Karpas-422 (cell line): Measurements from ENCODE around the gene PLXNA2. TPM values are rescaled to one million over a fixed set of nuclear protein-coding genes. Genes with fewer than 3 reads are reported as not detected.

Experiments used
- DNase-seq: peaks from one replicate; pipeline ENCODE4 v3.0.0-alpha.2; 2015
- H2AFZ ChIP-seq: fragments of 200-600 bp; sonication (generic); 2 replicates; pipeline ENCODE4 v1.6.1; 2014; ENCODE audit warnings: antibody characterized with exemption, low read length, mixed read lengths
- H3K27ac ChIP-seq: fragments of 200-600 bp; sonication (generic); 2 replicates; pipeline ENCODE4 v1.5.1; 2014; ENCODE audit warnings: mild to moderate bottlenecking, low read length, moderate library complexity
- H3K27me3 ChIP-seq: fragments of 200-600 bp; sonication (generic); 2 replicates; pipeline ENCODE4 v1.6.1; 2014; ENCODE audit warnings: low read length, mixed read lengths
- H3K36me3 ChIP-seq: fragments of 200-600 bp; sonication (generic); 2 replicates; pipeline ENCODE4 v1.6.1; 2014; ENCODE audit warnings: low read length, mixed read lengths; ENCODE audit not compliant: insufficient read depth
- H3K4me1 ChIP-seq: fragments of 200-600 bp; sonication (generic); 2 replicates; pipeline ENCODE4 v1.6.1; 2014; ENCODE audit warnings: mild to moderate bottlenecking, low read length, mixed read lengths
- H3K4me2 ChIP-seq: fragments of 200-600 bp; sonication (generic); 2 replicates; pipeline ENCODE4 v1.6.1; 2014; ENCODE audit warnings: low read length, low read depth, mild to moderate bottlenecking; ENCODE audit not compliant: poor library complexity, severe bottlenecking
- H3K4me3 ChIP-seq: fragments of 200-600 bp; sonication (generic); 2 replicates; pipeline ENCODE4 v1.5.1; 2014; ENCODE audit warnings: mild to moderate bottlenecking, antibody characterized with exemption, low read length, mixed read lengths
- H3K79me2 ChIP-seq: fragments of 200-600 bp; sonication (generic); 2 replicates; pipeline ENCODE4 v1.6.1; 2014; ENCODE audit warnings: mild to moderate bottlenecking, low read length, mixed read lengths
- H3K9ac ChIP-seq: fragments of 200-600 bp; sonication (generic); 2 replicates; pipeline ENCODE4 v1.6.0; 2014; ENCODE audit warnings: low read length
- H3K9me2 ChIP-seq: fragments of 200-600 bp; sonication (generic), shearing (Covaris generic); replicated peaks from 2 replicates; pipeline ENCODE4 v1.6.0; 2014; ENCODE audit warnings: mild to moderate bottlenecking, low read length, moderate library complexity; ENCODE audit not compliant: insufficient read depth
- H3K9me3 ChIP-seq: fragments of 300-700, 200-600 bp; sonication (generic); 2 replicates; pipeline ENCODE4 v1.6.1; 2014; ENCODE audit warnings: low read length, mixed read lengths
- H4K20me1 ChIP-seq: fragments of 200-600 bp; sonication (generic); 2 replicates; pipeline ENCODE4 v1.6.1; 2014; ENCODE audit warnings: mild to moderate bottlenecking, antibody characterized with exemption, low read length, low read depth; ENCODE audit not compliant: insufficient read depth
- total RNA-seq: library from RNA; depleted of rRNA; stranded (reverse); fragments of >200 nt; shearing (Covaris generic); gene quantifications from 2 replicates; pipeline ENCODE4 v1.2.3, GENCODE V29; 2014; ENCODE audit warnings: low replicate concordance

Gene PLXNA2
- total RNA-seq, 1 experiment from 2014 or later: not detected

- H3K9me2 ChIP-seq: no peaks in the 10 kb centered on the region
- H3K27ac ChIP-seq: no peak overlapping the region
- H3K9me3 ChIP-seq: no peaks in the 10 kb centered on the region
- H4K20me1 ChIP-seq: no peaks in the 10 kb centered on the region
- H3K27me3 ChIP-seq: 0 out of 2 replicates have a peak, but pooled peaks cover 2% of the 10 kb centered on the region
- H3K79me2 ChIP-seq: no peaks in the 10 kb centered on the region
- H3K9ac ChIP-seq: no peak overlapping the region
- H3K4me2 ChIP-seq: no peak overlapping the region
- no peaks in the 10 kb centered on the region for H3K36me3 ChIP-seq
- H3K4me1 ChIP-seq: peaks cover 16% of the 10 kb centered on the region
- no peak for DNase-seq
- H3K4me3 ChIP-seq: no peak overlapping the region
- H2AFZ ChIP-seq: no peak overlapping the region
These were observed 2.7 kb downstream of the PLXNA2 start for GRCh38 chr1:208241512-208241911.

- Histone ChIP-seq H3K27ac (no peak overlapping the region), H3K9ac (no peak overlapping the region), H3K4me1 (peaks cover 16% of the 10 kb centered on the region), H3K4me3 (no peak overlapping the region), H3K9me2 (no peaks in the 10 kb centered on the region), H3K4me2 (no peak overlapping the region), H3K36me3 (no peaks in the 10 kb centered on the region), H3K27me3 (0 out of 2 replicates have a peak, but pooled peaks cover 2% of the 10 kb centered on the region), H4K20me1 (no peaks in the 10 kb centered on the region), H3K9me3 (no peaks in the 10 kb centered on the region), H3K79me2 (no peaks in the 10 kb centered on the region), H2AFZ (no peak overlapping the region)
- no peak for DNase-seq
These were observed 3.4 kb downstream of the PLXNA2 start for GRCh38 chr1:208240662-208241355.

- Histone ChIP-seq H3K9ac (no peak overlapping the region), H3K4me3 (no peak overlapping the region), H3K79me2 (no peaks in the 10 kb centered on the region), H2AFZ (no peak overlapping the region), H3K9me3 (no peaks in the 10 kb centered on the region), H3K36me3 (no peaks in the 10 kb centered on the region), H3K27ac (no peak overlapping the region), H3K4me1 (peaks cover 12% of the 10 kb centered on the region), H3K9me2 (no peaks in the 10 kb centered on the region), H3K27me3 (0 out of 2 replicates have a peak, but pooled peaks cover 2% of the 10 kb centered on the region), H3K4me2 (no peak overlapping the region), H4K20me1 (no peaks in the 10 kb centered on the region)
- no peak for DNase-seq
These were observed 4.5 kb downstream of the PLXNA2 start for GRCh38 chr1:208239473-208240381.

GRCh38 chr1:208238710-208239472 is 5.3 kb downstream of the PLXNA2 start:
- Histone ChIP-seq H3K4me3 (no peak overlapping the region), H3K4me2 (no peak overlapping the region), H2AFZ (no peak overlapping the region), H4K20me1 (no peaks in the 10 kb centered on the region), H3K9me3 (no peaks in the 10 kb centered on the region), H3K27me3 (0 out of 2 replicates have a peak, but pooled peaks cover 2% of the 10 kb centered on the region), H3K27ac (no peak overlapping the region), H3K4me1 (peaks cover 5% of the 10 kb centered on the region), H3K9me2 (no peaks in the 10 kb centered on the region), H3K79me2 (no peaks in the 10 kb centered on the region), H3K9ac (no peak overlapping the region), H3K36me3 (no peaks in the 10 kb centered on the region)
- DNase-seq: peak; percentile 70

GRCh38 chr1:208237241-208237640 is 6.9 kb downstream of the PLXNA2 start:
- Histone ChIP-seq H2AFZ (no peak overlapping the region), H3K9ac (no peak overlapping the region), H3K9me3 (no peaks in the 10 kb centered on the region), H3K36me3 (no peaks in the 10 kb centered on the region), H4K20me1 (no peaks in the 10 kb centered on the region), H3K27ac (no peak overlapping the region), H3K79me2 (no peaks in the 10 kb centered on the region), H3K9me2 (no peaks in the 10 kb centered on the region), H3K4me1 (no peaks in the 10 kb centered on the region), H3K4me3 (no peak overlapping the region), H3K27me3 (no peaks in the 10 kb centered on the region), H3K4me2 (no peak overlapping the region)
- no peak for DNase-seq

- Histone ChIP-seq H3K36me3 (no peaks in the 10 kb centered on the region), H3K9me3 (no peaks in the 10 kb centered on the region), H2AFZ (no peak overlapping the region), H4K20me1 (no peaks in the 10 kb centered on the region), H3K27me3 (no peaks in the 10 kb centered on the region), H3K4me3 (no peak overlapping the region), H3K4me2 (no peak overlapping the region), H3K4me1 (no peaks in the 10 kb centered on the region), H3K9me2 (no peaks in the 10 kb centered on the region), H3K79me2 (no peaks in the 10 kb centered on the region), H3K27ac (no peak overlapping the region), H3K9ac (no peak overlapping the region)
- no peak for DNase-seq
These were observed 8.0 kb downstream of the PLXNA2 start for GRCh38 chr1:208235982-208236761.

GRCh38 chr1:208235356-208235981 is 8.7 kb downstream of the PLXNA2 start:
- no peak overlapping the region for H2AFZ ChIP-seq
- no peaks in the 10 kb centered on the region for H3K4me1 ChIP-seq
- no peak for DNase-seq
- no peak overlapping the region for H3K4me3 ChIP-seq
- H3K9ac ChIP-seq: no peak overlapping the region
- H3K27ac ChIP-seq: no peak overlapping the region
- H3K27me3 ChIP-seq: no peaks in the 10 kb centered on the region
- H4K20me1 ChIP-seq: no peaks in the 10 kb centered on the region
- H3K9me3 ChIP-seq: no peaks in the 10 kb centered on the region
- H3K9me2 ChIP-seq: no peaks in the 10 kb centered on the region
- no peak overlapping the region for H3K4me2 ChIP-seq
- H3K36me3 ChIP-seq: no peaks in the 10 kb centered on the region
- H3K79me2 ChIP-seq: no peaks in the 10 kb centered on the region
